ENCODE results near the gene MCAM.

- TF ChIP-seq CTCF (IDR thresholded peaks at IDR 0.05 in 8 of 11, conservative IDR thresholded peaks at IDR 0.05 in 3 of 11) (no peak), POLR2A (IDR thresholded peaks at IDR 0.05) (no peak), POLR2AphosphoS5 (IDR thresholded peaks at IDR 0.05) (no peak)
Observed at GRCh38 chr11:119347940-119348605, 31.1 kb upstream of the MCAM start.
